CD8-positive, alpha-beta memory T cell (primary cell): Measurements from ENCODE around the gene PIK3C3. TPM values are rescaled to one million over a fixed set of nuclear protein-coding genes. Genes with fewer than 3 reads are reported as not detected.
A peak's percentile ranks its signal among the peaks of the same experiment; 100 is the strongest.
"Not testable (repeated sequence)": the region's sequence is repeated elsewhere in the genome, so short reads cannot be mapped to it uniquely, and the experiment has no call there.

Experiments
- CTCF ChIA-PET: fragments of 350-600 bp; sonication (Branson Sonifier 250); formaldehyde crosslinking; loops from one replicate; lab custom pipeline; 2021; ENCODE audit warnings: antibody characterized with exemption; lab: Charles Lee
- POLR2A ChIA-PET: fragments of 350-600 bp; sonication (Branson Sonifier 250); formaldehyde crosslinking; loops from one replicate; lab custom pipeline; 2021; ENCODE audit warnings: antibody characterized with exemption; lab: Charles Lee
- DNase-seq, 5 donors: peaks; one replicate each; pipeline versions ENCODE4 v3.0.0 to v3.0.0-alpha.2; 2020 to 2022; ENCODE audit warnings: mixed read lengths in 1 of 5
- H3K27ac ChIP-seq: one replicate; pipeline ENCODE4 v1.7.0; 2013; ENCODE audit warnings: low read depth, mild to moderate bottlenecking, low read length, moderate library complexity
- H3K27me3 ChIP-seq: 2 replicates; pipeline ENCODE4 v1.7.0; 2013; ENCODE audit warnings: low read length, mild to moderate bottlenecking; ENCODE audit not compliant: insufficient read depth, poor library complexity, severe bottlenecking
- H3K36me3 ChIP-seq: 2 replicates; pipeline ENCODE4 v1.7.0; 2013; ENCODE audit warnings: mild to moderate bottlenecking, low read length, moderate library complexity; ENCODE audit not compliant: insufficient read depth
- H3K4me1 ChIP-seq: 2 replicates; pipeline ENCODE4 v1.7.0; 2013; ENCODE audit warnings: mild to moderate bottlenecking, low read length, moderate library complexity; ENCODE audit not compliant: insufficient read depth
- H3K4me3 ChIP-seq: 2 replicates; pipeline ENCODE4 v1.7.0; 2013; ENCODE audit warnings: mild to moderate bottlenecking, low read length
- H3K9me3 ChIP-seq: 2 replicates; pipeline ENCODE4 v1.7.0; 2013; ENCODE audit warnings: mild to moderate bottlenecking, low read length
- H3K27ac Mint-ChIP-seq, 8 donors: one replicate each; pipeline ENCODE4 v1.8.0; 2020 to 2021; ENCODE audit warnings: mixed read lengths in 8 of 8, mild to moderate bottlenecking in 6 of 8, inconsistent platforms in 3 of 8, moderate library complexity in 3 of 8
- H3K27me3 Mint-ChIP-seq, 2 donors: one replicate each; pipeline ENCODE4 v1.8.0; 2020 to 2021; ENCODE audit warnings: mixed read lengths in 2 of 2, mild to moderate bottlenecking in 1 of 2, moderate library complexity in 1 of 2
- H3K36me3 Mint-ChIP-seq, 3 donors: one replicate each; pipeline ENCODE4 v1.8.0; 2020 to 2021; ENCODE audit warnings: mixed read lengths in 3 of 3, inconsistent platforms in 1 of 3, mild to moderate bottlenecking in 1 of 3
- H3K4me1 Mint-ChIP-seq, 3 donors: one replicate each; pipeline ENCODE4 v1.8.0; 2020 to 2021; ENCODE audit warnings: mixed read lengths in 3 of 3, inconsistent platforms in 1 of 3, mild to moderate bottlenecking in 1 of 3
- H3K4me3 Mint-ChIP-seq, 7 donors: one replicate each; pipeline ENCODE4 v1.8.0; 2020 to 2021; ENCODE audit warnings: mixed read lengths in 7 of 7, mild to moderate bottlenecking in 6 of 7, moderate library complexity in 4 of 7, inconsistent platforms in 2 of 7
- H3K9me3 Mint-ChIP-seq, 5 donors: one replicate each; pipeline ENCODE4 v1.8.0; 2020 to 2022; ENCODE audit warnings: mixed read lengths in 5 of 5, mild to moderate bottlenecking in 3 of 5, moderate library complexity in 2 of 5, inconsistent platforms in 1 of 5
- polyA plus RNA-seq: library from polyadenylated mRNA; unstranded; fragments of 300-500 nt; fragmentation: Illumina TruSeq; gene quantifications from one replicate; pipeline ENCODE4 v1.2.3, GENCODE V29; 2021
- total RNA-seq, 2 experiments: library from RNA; stranded (reverse); gene quantifications; one replicate each; pipeline ENCODE4 v1.2.3, GENCODE V29; 2021

Gene PIK3C3
- total and polyA plus RNA-seq, 3 experiments from 2014 or later = 39.8 to 50.7 (median 43.6) TPM

DNA sequence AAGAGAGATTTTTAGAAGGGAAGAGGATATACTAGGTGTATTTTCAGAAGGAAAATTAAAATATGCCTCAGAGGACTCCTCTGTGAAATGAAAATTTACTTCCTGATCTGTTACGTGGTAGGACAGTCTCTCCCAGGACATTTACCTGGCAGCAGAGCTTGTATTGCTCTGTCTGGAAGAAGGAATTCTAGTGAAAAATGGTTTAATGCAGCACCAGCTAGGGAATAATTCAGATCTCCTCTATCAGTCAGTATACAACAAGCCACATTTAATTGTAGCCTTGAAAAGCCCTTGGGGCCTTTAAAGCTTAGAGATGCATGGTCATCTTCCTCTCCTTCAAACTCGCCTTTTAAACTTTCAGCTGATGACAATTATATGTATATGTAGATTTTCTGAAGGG, 49.6 kb downstream of the PIK3C3 start:
- no peaks in the 10 kb centered on the region for H3K27me3 ChIP-seq
- Mint-ChIP-seq H3K4me1 (peaks cover 6 to 19% (median 12%) of the 10 kb centered on the region in 3 donors), H3K27me3 (no peaks in the 10 kb centered on the region), H3K36me3 (peaks cover 22 to 82% (median 58%) of the 10 kb centered on the region in 3 donors), H3K27ac (peak overlapping the region in 1 of 8 donors; percentile 10), H3K4me3 (no peak overlapping the region), H3K9me3 (no peaks in the 10 kb centered on the region)
- ChIA-PET POLR2A (no interaction called here), CTCF (no interaction called here)
- no peak for DNase-seq
- H3K27ac ChIP-seq = no peak overlapping the region
- H3K4me1 ChIP-seq = no peaks in the 10 kb centered on the region
- no peak overlapping the region for H3K4me3 ChIP-seq
- no peaks in the 10 kb centered on the region for H3K9me3 ChIP-seq
- peaks cover 34% of the 10 kb centered on the region for H3K36me3 ChIP-seq

DNA sequence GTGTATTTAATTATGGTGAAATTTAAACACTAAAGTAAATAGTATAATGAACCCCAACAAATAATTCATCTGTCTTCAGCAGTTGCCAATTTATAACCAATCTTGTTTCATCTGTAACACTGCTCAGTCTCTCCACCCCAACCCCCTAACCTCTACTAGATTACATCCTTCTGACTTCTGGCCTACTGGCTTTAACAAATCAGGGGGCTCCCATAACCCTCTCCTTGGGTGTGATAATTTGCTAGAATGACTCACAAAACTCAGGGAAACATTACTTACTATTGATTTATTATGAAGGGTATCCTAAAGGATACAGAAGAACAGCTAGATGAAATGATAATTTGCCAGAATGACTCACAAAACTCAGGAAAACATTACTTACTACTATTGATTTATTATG, 50.7 kb downstream of the PIK3C3 start:
- CTCF ChIA-PET = interaction anchor here (0.8 kb wide), 1 partner anchor 11 kb away, joined by 3 read pairs; no protein-coding TSS in a partner anchor
- Mint-ChIP-seq H3K4me3 (no peak overlapping the region), H3K27me3 (no peaks in the 10 kb centered on the region), H3K9me3 (no peaks in the 10 kb centered on the region), H3K27ac (peak overlapping the region in 4 of 8 donors; percentile 3 to 59 (median 9)), H3K36me3 (peaks cover 16 to 82% (median 50%) of the 10 kb centered on the region in 3 donors), H3K4me1 (peaks cover 6 to 24% (median 12%) of the 10 kb centered on the region in 3 donors)
- Histone ChIP-seq H3K27me3 (no peaks in the 10 kb centered on the region), H3K4me1 (no peaks in the 10 kb centered on the region), H3K36me3 (peaks cover 29% of the 10 kb centered on the region), H3K4me3 (no peak overlapping the region), H3K27ac (no peak overlapping the region), H3K9me3 (no peaks in the 10 kb centered on the region)
- POLR2A ChIA-PET = no interaction called here
- no peak for DNase-seq

DNA sequence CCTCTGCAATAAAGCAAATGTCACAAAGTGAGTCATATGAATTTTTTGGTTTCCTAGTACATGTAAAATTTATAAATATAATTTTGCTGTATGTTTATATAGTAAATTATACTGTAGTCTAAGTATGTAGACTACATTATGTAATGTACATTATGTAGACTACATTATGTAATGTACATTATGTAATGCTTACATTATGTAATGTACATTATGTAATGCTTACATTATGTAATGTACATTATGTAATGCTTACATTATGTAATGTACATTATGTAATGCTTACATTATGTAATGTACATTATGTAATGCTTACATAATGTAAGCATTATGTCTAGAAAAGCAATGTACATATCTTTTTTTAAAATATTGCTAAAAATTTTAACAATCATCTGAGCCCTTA, 54.4 kb downstream of the PIK3C3 start:
- H3K9me3 ChIP-seq, H3K4me1 ChIP-seq, H3K27ac Mint-ChIP-seq, CTCF ChIA-PET, H3K4me3 Mint-ChIP-seq, H3K9me3 Mint-ChIP-seq, DNase-seq, POLR2A ChIA-PET, H3K27me3 ChIP-seq, H3K27ac ChIP-seq, H3K4me3 ChIP-seq, H3K27me3 Mint-ChIP-seq: not testable (repeated sequence)
- Mint-ChIP-seq H3K36me3 (peaks cover 14 to 80% (median 30%) of the 10 kb centered on the region in 3 donors), H3K4me1 (peaks cover 5 to 18% (median 12%) of the 10 kb centered on the region in 3 donors)
- peaks cover 29% of the 10 kb centered on the region for H3K36me3 ChIP-seq

DNA sequence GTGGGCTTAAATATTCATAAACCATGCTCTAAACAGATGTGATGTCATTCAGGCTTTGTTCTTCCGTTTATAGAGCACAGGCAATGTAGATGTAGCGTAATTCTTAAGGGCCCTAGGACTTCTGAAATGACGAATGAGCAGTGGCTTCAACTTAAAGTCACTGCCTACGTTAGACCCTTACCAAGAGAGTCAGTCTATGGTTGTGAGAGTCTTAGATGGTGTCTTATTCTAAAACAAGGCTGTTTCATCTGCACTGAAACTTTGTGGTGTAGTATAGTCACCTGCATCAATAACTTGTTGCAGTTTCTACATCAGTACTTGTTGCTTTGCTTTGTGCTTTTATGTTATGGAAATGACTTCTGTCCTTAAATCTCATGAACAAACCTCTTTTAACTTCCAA, 56.0 kb downstream of the PIK3C3 start:
- Histone ChIP-seq H3K4me3 (no peak overlapping the region), H3K27me3 (no peaks in the 10 kb centered on the region), H3K9me3 (no peaks in the 10 kb centered on the region), H3K4me1 (no peaks in the 10 kb centered on the region), H3K27ac (no peak overlapping the region), H3K36me3 (peaks cover 18% of the 10 kb centered on the region)
- H3K9me3 Mint-ChIP-seq = no peaks in the 10 kb centered on the region
- H3K27me3 Mint-ChIP-seq = no peaks in the 10 kb centered on the region
- CTCF ChIA-PET = no interaction called here
- POLR2A ChIA-PET = no interaction called here
- DNase-seq = no peak
- H3K4me1 Mint-ChIP-seq = peaks cover 0 to 18% (median 8%) of the 10 kb centered on the region in 3 donors
- H3K27ac Mint-ChIP-seq = no peak overlapping the region
- H3K36me3 Mint-ChIP-seq = peaks cover 23 to 78% (median 31%) of the 10 kb centered on the region in 3 donors
- no peak overlapping the region for H3K4me3 Mint-ChIP-seq

DNA sequence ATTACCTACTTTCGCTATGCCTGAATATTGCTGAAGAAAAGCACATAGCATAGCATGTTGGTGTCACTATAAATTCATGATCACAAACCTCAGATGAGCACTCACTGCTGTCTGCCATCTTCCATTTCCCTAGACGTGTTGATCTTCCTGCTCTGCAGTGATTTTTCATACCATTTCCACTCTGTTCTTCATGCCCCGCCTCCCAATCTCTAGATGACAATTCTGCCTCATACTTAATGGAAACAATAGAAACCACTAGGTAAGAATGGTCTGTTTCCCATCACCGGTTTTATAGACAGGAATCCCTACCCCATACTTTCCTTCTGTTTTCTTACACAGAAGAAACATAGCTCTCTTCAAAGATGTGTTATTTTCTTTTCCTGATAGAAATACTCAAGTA, 63.8 kb downstream of the PIK3C3 start:
- Histone ChIP-seq H3K27me3 (no peaks in the 10 kb centered on the region), H3K9me3 (no peaks in the 10 kb centered on the region), H3K27ac (no peak overlapping the region), H3K4me1 (no peaks in the 10 kb centered on the region), H3K36me3 (peaks cover 12% of the 10 kb centered on the region), H3K4me3 (no peak overlapping the region)
- Mint-ChIP-seq H3K9me3 (no peaks in the 10 kb centered on the region), H3K27ac (no peak overlapping the region), H3K4me1 (peaks cover 12 to 17% (median 16%) of the 10 kb centered on the region in 3 donors), H3K27me3 (no peaks in the 10 kb centered on the region), H3K4me3 (no peak overlapping the region), H3K36me3 (peaks cover 16 to 53% (median 23%) of the 10 kb centered on the region in 3 donors)
- ChIA-PET POLR2A (no interaction called here), CTCF (interaction anchor here (1.7 kb wide), 1 partner anchor 9 kb away, joined by 6 read pairs; no protein-coding TSS in a partner anchor)
- no peak for DNase-seq

DNA sequence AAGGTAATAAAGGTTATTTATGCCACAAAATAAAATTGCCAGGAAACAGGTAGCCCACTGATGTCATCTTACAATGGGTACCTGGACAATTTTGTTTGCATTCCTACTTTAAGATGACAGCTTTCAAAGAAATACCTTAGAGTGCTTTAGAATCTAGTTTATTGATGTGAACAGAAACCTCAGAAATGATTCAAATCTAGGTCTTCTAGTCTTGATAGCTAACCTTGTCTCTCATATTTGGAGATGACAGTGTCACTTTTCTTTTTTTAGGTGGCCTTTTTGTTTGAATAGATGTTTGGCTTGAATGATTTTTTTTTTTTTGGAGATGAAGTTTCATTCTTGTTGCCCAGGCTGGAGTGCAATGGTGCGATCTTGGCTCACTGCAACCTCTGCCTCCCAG, 69.1 kb downstream of the PIK3C3 start:
- no peaks in the 10 kb centered on the region for H3K27me3 Mint-ChIP-seq
- CTCF ChIA-PET = no interaction called here
- Histone ChIP-seq H3K36me3 (peaks cover 5% of the 10 kb centered on the region), H3K4me3 (no peak overlapping the region), H3K9me3 (no peaks in the 10 kb centered on the region), H3K27ac (no peak overlapping the region), H3K4me1 (no peaks in the 10 kb centered on the region), H3K27me3 (no peaks in the 10 kb centered on the region)
- no peak for DNase-seq
- H3K9me3 Mint-ChIP-seq = no peaks in the 10 kb centered on the region
- H3K27ac Mint-ChIP-seq = peak overlapping the region in 6 of 8 donors; percentile 10 to 79 (median 52)
- peak overlapping the region in 3 of 7 donors; percentile 8 to 51 (median 9) for H3K4me3 Mint-ChIP-seq
- H3K36me3 Mint-ChIP-seq = peaks cover 0 to 33% (median 10%) of the 10 kb centered on the region in 3 donors
- POLR2A ChIA-PET = no interaction called here
- peaks cover 35 to 46% (median 42%) of the 10 kb centered on the region in 3 donors for H3K4me1 Mint-ChIP-seq

DNA sequence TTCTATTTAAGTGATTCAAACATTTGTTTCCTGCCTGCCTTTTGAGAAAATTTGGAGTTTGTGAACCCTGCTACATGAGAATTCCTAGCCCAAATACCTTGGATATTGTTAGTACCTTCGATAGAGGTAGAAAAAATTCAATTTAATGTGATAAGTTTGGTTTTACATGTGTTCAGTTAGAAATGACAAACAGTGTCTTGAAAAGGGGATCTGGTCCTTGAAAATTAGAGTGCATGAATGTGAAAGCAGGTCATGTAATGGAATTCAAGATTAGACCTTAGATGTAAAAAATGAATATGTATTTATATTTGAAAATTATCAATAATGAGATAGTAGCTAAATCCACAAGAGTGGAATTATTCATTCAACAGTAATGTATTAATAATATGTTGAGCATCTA, 70.5 kb downstream of the PIK3C3 start:
- Histone ChIP-seq H3K36me3 (no peaks in the 10 kb centered on the region), H3K27me3 (no peaks in the 10 kb centered on the region), H3K9me3 (no peaks in the 10 kb centered on the region), H3K27ac (no peak overlapping the region), H3K4me3 (no peak overlapping the region), H3K4me1 (no peaks in the 10 kb centered on the region)
- CTCF ChIA-PET = no interaction called here
- Mint-ChIP-seq H3K4me1 (peaks cover 35 to 46% (median 42%) of the 10 kb centered on the region in 3 donors), H3K9me3 (no peaks in the 10 kb centered on the region), H3K27ac (peak overlapping the region; percentile 7 to 95 (median 72)), H3K4me3 (peak overlapping the region in 1 of 7 donors; percentile 29), H3K36me3 (peaks cover 5 to 42% (median 14%) of the 10 kb centered on the region in 3 donors), H3K27me3 (no peaks in the 10 kb centered on the region)
- POLR2A ChIA-PET = no interaction called here
- DNase-seq = no peak

DNA sequence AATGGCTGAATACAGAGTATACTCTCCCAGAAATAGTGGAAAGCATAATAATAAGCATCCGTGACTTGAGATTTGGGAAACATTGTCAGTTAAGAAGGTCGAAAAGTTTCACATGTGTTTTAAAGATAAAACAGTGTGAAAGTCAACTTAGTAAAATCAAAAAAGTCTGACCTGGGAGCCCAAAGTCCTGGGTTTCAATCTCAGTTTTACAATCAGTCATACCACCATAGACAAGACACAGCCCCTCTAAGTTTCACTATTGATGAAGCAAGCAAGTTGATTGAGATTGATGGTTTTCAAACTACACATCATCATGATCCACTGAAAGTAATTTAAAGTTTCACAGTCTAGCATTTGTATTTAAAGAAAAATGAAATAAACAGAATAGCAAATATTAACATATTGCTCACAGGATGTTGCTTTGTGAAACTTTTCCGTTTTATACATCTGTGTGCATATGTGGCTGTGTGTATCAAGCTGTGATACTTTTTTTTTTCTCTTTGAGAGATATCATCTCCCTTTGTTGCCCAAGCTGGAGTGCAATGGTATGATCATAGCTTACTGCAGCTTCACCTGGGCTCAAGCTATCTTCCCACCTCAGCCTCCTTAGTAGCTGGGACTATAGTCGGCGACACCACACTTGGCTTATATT, 71.1 kb downstream of the PIK3C3 start:
- no peaks in the 10 kb centered on the region for H3K9me3 ChIP-seq
- ChIA-PET POLR2A (no interaction called here), CTCF (no interaction called here)
- H3K9me3 Mint-ChIP-seq = no peaks in the 10 kb centered on the region
- H3K4me3 Mint-ChIP-seq = peak overlapping the region in 2 of 7 donors; percentile 44 to 49
- peaks cover 35 to 46% (median 42%) of the 10 kb centered on the region in 3 donors for H3K4me1 Mint-ChIP-seq
- H3K4me1 ChIP-seq = no peaks in the 10 kb centered on the region
- H3K27ac Mint-ChIP-seq = peak overlapping the region; percentile 15 to 77 (median 64)
- H3K27me3 ChIP-seq = no peaks in the 10 kb centered on the region
- peaks cover 5 to 43% (median 11%) of the 10 kb centered on the region in 3 donors for H3K36me3 Mint-ChIP-seq
- no peak overlapping the region for H3K4me3 ChIP-seq
- no peak overlapping the region for H3K27ac ChIP-seq
- no peaks in the 10 kb centered on the region for H3K36me3 ChIP-seq
- DNase-seq = no peak
- no peaks in the 10 kb centered on the region for H3K27me3 Mint-ChIP-seq
